Astrocyte (in vitro differentiated cells and primary cell): ENCODE measurements around the gene VAV2.

ENCODE experiments used
- EZH2 ChIP-seq: IDR thresholded peaks from 2 replicates; pipeline ENCODE4 v1.6.1; 2012; ENCODE audit warnings: mild to moderate bottlenecking, low read length, inconsistent platforms; ENCODE audit not compliant: insufficient read depth
- TF ChIP-seq, protein P1 (sequence below): IDR thresholded peaks from 2 replicates; pipeline ENCODE4 v1.5.1; 2011; ENCODE audit warnings: low read depth, mild to moderate bottlenecking, inconsistent platforms, low read length, moderate library complexity; ENCODE audit not compliant: insufficient read depth

DNA sequence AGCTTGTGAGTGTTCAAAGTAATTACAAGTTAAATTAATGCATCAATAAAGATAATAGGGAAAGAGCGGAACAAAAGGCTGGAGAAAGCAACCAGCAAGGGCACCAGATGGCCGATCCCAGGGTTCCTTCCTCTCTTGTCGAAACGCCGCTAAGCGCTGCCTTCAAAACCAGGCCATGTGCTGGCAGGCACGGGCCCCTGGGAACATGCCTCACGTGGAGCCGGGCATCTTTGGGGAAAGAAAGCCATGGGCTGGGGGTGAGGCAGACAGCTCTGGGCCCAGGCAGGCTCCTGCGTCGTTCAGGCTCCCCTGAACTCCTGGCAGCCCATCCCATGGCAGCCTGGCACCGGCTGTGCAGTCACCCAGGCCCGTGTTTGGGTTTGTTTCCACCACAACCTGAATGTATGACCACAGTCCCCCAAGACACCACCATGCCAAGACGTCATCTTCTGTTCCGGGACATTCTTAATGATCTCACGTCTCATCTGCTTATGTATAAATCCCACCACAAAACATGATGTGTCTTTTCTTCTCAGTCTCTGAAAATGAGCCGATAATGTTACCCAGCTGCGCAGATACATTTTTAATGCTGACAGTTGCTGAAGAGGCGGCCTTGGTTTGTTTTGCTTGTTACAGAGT, 143.5 kb downstream of the VAV2 start:
- TF ChIP-seq, protein P1, sequence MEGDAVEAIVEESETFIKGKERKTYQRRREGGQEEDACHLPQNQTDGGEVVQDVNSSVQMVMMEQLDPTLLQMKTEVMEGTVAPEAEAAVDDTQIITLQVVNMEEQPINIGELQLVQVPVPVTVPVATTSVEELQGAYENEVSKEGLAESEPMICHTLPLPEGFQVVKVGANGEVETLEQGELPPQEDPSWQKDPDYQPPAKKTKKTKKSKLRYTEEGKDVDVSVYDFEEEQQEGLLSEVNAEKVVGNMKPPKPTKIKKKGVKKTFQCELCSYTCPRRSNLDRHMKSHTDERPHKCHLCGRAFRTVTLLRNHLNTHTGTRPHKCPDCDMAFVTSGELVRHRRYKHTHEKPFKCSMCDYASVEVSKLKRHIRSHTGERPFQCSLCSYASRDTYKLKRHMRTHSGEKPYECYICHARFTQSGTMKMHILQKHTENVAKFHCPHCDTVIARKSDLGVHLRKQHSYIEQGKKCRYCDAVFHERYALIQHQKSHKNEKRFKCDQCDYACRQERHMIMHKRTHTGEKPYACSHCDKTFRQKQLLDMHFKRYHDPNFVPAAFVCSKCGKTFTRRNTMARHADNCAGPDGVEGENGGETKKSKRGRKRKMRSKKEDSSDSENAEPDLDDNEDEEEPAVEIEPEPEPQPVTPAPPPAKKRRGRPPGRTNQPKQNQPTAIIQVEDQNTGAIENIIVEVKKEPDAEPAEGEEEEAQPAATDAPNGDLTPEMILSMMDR = no peak
- TF ChIP-seq EZH2 = no peak
